Caco-2 (cell line): Measurements from ENCODE around the gene CTDSPL. TPM values are rescaled to one million over a fixed set of nuclear protein-coding genes. Genes with fewer than 3 reads are reported as not detected.
A peak's percentile ranks its signal among the peaks of the same experiment; 100 is the strongest.

Experiments
- BruUV-seq: library from RNA; stranded (reverse); fragments of 400-500 nt; replicated peaks from 2 replicates; lab custom pipeline; 2021; lab: Mats Ljungman, UMichigan
- CTCF ChIA-PET: fragments of 300-600 bp; sonication (Branson Sonifier 250); formaldehyde crosslinking; loops from one replicate; lab custom pipeline; 2022; ENCODE audit warnings: antibody characterized with exemption; lab: Charles Lee
- POLR2A ChIA-PET: fragments of 300-600 bp; sonication (Branson Sonifier 250); formaldehyde crosslinking; loops from one replicate; lab custom pipeline; 2022; ENCODE audit warnings: antibody characterized with exemption; lab: Charles Lee
- DNase-seq, 2 experiments: peaks; one replicate each; pipeline versions ENCODE4 v3.0.0 to v3.0.0-alpha.2; 2020 to 2022
- H3K27me3 ChIP-seq: replicated peaks from 2 replicates; pipeline ENCODE4 v1.6.0; 2011; ENCODE audit warnings: low read length; ENCODE audit not compliant: control insufficient read depth, insufficient read depth
- H3K36me3 ChIP-seq: 2 replicates; pipeline ENCODE4 v1.5.1; 2011; ENCODE audit warnings: low read length; ENCODE audit not compliant: control insufficient read depth, insufficient read depth
- H3K4me1 ChIP-seq: fragments of 250-450 bp; sonication (Bioruptor Pico); 2 replicates; pipeline ENCODE4 v1.5.1; 2020; ENCODE audit warnings: mild to moderate bottlenecking
- H3K4me3 ChIP-seq: 2 replicates; pipeline ENCODE4 v1.5.1; 2011; ENCODE audit warnings: low read depth, mild to moderate bottlenecking, control low read depth, low read length
- H3K9me3 ChIP-seq: fragments of 250-450 bp; sonication (Bioruptor Pico); 2 replicates; pipeline ENCODE4 v1.5.1; 2020; ENCODE audit warnings: mild to moderate bottlenecking, moderate library complexity
- H3K27ac Mint-ChIP-seq: one replicate; pipeline ENCODE4 v1.8.0; 2022; ENCODE audit warnings: mixed read lengths; ENCODE audit not compliant: unreplicated experiment
- H3K27me3 Mint-ChIP-seq: one replicate; pipeline ENCODE4 v1.8.0; 2022; ENCODE audit warnings: mixed read lengths; ENCODE audit not compliant: insufficient read depth, unreplicated experiment
- H3K36me3 Mint-ChIP-seq: one replicate; pipeline ENCODE4 v1.8.0; 2022; ENCODE audit warnings: mild to moderate bottlenecking, mixed read lengths; ENCODE audit not compliant: insufficient read depth, unreplicated experiment
- H3K4me1 Mint-ChIP-seq: one replicate; pipeline ENCODE4 v1.8.0; 2022; ENCODE audit warnings: low read depth, mixed read lengths; ENCODE audit not compliant: unreplicated experiment
- H3K4me3 Mint-ChIP-seq: one replicate; pipeline ENCODE4 v1.8.0; 2022; ENCODE audit warnings: mild to moderate bottlenecking, moderate library complexity, mixed read lengths; ENCODE audit not compliant: unreplicated experiment
- H3K9me3 Mint-ChIP-seq: one replicate; pipeline ENCODE4 v1.8.0; 2022; ENCODE audit warnings: mixed read lengths; ENCODE audit not compliant: unreplicated experiment
- CTCF ChIP-seq, 2 experiments: fragments of 200-600 bp in 1 of 2; IDR thresholded peaks; 1 replicate in 1 of 2; 2 replicates in 1 of 2; pipeline versions ENCODE4 v1.5.1 to v1.8.0; 2011 to 2022; ENCODE audit warnings: antibody characterized with exemption in 1 of 2, control low read depth in 1 of 2, inconsistent platforms in 1 of 2, low read depth in 1 of 2, low read length in 1 of 2, mild to moderate bottlenecking in 1 of 2, moderate library complexity in 1 of 2; ENCODE audit not compliant: insufficient read depth in 1 of 2, severe bottlenecking in 1 of 2, unreplicated experiment in 1 of 2
- intact Hi-C: fragments of 100-400 bp; cut with micrococcal nuclease; formaldehyde crosslinking; loops from one replicate; pipeline ENCODE4 v1.10.0; 2022; ENCODE audit not compliant: unreplicated experiment
- total RNA-seq: library from RNA; stranded (reverse); gene quantifications from 2 replicates; pipeline ENCODE4 v1.2.3, GENCODE V29; 2022

The CTDSPL gene
- total RNA-seq, 1 experiment from 2014 or later, result 60.9 TPM

DNA sequence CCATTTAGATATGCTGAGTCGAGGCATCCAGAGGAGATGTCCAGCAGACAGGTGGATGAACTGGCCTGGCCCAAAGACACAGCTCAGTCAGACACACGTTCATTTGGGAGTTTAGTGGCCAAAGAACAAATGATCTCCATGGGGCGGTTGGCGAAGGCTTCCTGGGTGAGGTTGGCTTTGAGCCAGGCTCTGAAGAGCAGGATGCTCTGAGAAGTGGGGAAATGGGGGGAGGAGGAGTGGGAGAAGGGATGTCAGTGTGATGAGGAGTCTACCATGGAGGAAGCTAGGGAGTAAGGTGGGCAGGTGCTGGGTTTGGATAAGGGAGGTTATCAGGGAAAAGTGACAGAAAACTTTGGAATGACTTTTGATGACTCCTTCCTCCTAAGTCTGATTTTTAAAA is 81.4 kb downstream of the CTDSPL start:
- Mint-ChIP-seq H3K27me3 (no peaks in the 10 kb centered on the region), H3K27ac (peak overlapping the region; percentile 69), H3K9me3 (no peaks in the 10 kb centered on the region), H3K4me1 (peaks cover 56% of the 10 kb centered on the region), H3K4me3 (peak overlapping the region; percentile 9), H3K36me3 (peaks cover 31% of the 10 kb centered on the region)
- no peaks in the 10 kb centered on the region for H3K27me3 ChIP-seq
- no peak overlapping the region for H3K4me3 ChIP-seq
- peaks cover 48% of the 10 kb centered on the region for H3K4me1 ChIP-seq
- no peak for TF ChIP-seq CTCF (IDR thresholded peaks at IDR 0.05; ENCODE audit: insufficient read depth in 1 of 2, low read depth in 1 of 2, low read length in 1 of 2, severe bottlenecking in 1 of 2, unreplicated experiment in 1 of 2)
- no peaks in the 10 kb centered on the region for H3K9me3 ChIP-seq
- ChIA-PET CTCF (no interaction called here), POLR2A (no interaction called here)
- intact Hi-C loops, result no loop called here
- no TSS peak for BruUV-seq
- no peaks in the 10 kb centered on the region for H3K36me3 ChIP-seq
- DNase-seq, result no peak

GRCh38 chr3:37943631-37944314 is 82.1 kb downstream of the CTDSPL start:
- Mint-ChIP-seq H3K36me3 (peaks cover 30% of the 10 kb centered on the region), H3K27me3 (no peaks in the 10 kb centered on the region), H3K4me1 (peaks cover 53% of the 10 kb centered on the region), H3K4me3 (no peak overlapping the region), H3K27ac (peak overlapping the region; percentile 69), H3K9me3 (no peaks in the 10 kb centered on the region)
- no peaks in the 10 kb centered on the region for H3K9me3 ChIP-seq
- intact Hi-C loops, result no loop called here
- DNase-seq, result no peak
- TF ChIP-seq CTCF (IDR thresholded peaks at IDR 0.05; ENCODE audit: insufficient read depth in 1 of 2, low read depth in 1 of 2, low read length in 1 of 2, severe bottlenecking in 1 of 2, unreplicated experiment in 1 of 2), result no peak
- no peaks in the 10 kb centered on the region for H3K36me3 ChIP-seq
- no peak overlapping the region for H3K4me3 ChIP-seq
- CTCF ChIA-PET, result no interaction called here
- BruUV-seq, result no TSS peak
- peaks cover 43% of the 10 kb centered on the region for H3K4me1 ChIP-seq
- POLR2A ChIA-PET, result no interaction called here
- no peaks in the 10 kb centered on the region for H3K27me3 ChIP-seq

DNA sequence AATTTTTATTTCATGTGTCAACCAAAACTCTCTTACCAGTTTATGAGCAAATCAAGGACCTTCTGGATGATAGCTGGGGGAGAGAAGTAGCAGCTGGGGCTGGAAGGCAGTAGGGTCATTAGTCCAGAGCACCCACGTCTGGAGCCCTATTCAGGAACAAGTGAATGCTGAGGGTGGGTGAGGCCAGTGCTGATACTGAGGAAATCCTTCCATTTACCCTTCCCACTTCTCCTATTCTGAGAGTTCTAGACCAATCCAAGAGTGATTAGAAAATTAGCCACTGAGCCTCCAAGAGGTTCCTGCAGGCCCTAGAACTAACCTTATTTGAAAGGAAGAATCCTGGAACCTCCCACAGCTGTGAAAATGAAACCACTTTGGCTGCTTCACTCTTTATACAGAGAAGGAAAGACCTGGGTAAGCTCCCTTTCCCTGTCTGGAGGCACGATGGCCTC is 82.7 kb downstream of the CTDSPL start:
- peaks cover 53% of the 10 kb centered on the region for H3K4me1 Mint-ChIP-seq
- Histone ChIP-seq H3K9me3 (no peaks in the 10 kb centered on the region), H3K36me3 (no peaks in the 10 kb centered on the region), H3K4me3 (no peak overlapping the region), H3K27me3 (no peaks in the 10 kb centered on the region), H3K4me1 (peaks cover 39% of the 10 kb centered on the region)
- H3K27me3 Mint-ChIP-seq, result no peaks in the 10 kb centered on the region
- no TSS peak for BruUV-seq
- POLR2A ChIA-PET, result no interaction called here
- peaks cover 30% of the 10 kb centered on the region for H3K36me3 Mint-ChIP-seq
- no peaks in the 10 kb centered on the region for H3K9me3 Mint-ChIP-seq
- no peak for DNase-seq
- CTCF ChIA-PET, result no interaction called here
- no peak for TF ChIP-seq CTCF (IDR thresholded peaks at IDR 0.05; ENCODE audit: insufficient read depth in 1 of 2, low read depth in 1 of 2, low read length in 1 of 2, severe bottlenecking in 1 of 2, unreplicated experiment in 1 of 2)
- peak overlapping the region; percentile 69 for H3K27ac Mint-ChIP-seq
- no peak overlapping the region for H3K4me3 Mint-ChIP-seq
- intact Hi-C loops, result no loop called here
